ENCODE results near the gene MMP12.

GRCh38 chr11:102849311-102849710 is 25.5 kb downstream of the MMP12 start:
- no peak for TF ChIP-seq RAD21 (conservative IDR thresholded peaks at IDR 0.05 in 1 of 2, IDR thresholded peaks at IDR 0.05 in 1 of 2)
- TF ChIP-seq EP300 (IDR thresholded peaks at IDR 0.05) = no peak
- no peak for TF ChIP-seq RCOR1 (IDR thresholded peaks at IDR 0.05; ENCODE audit: low read depth, low read length)
- no peak for TF ChIP-seq MAX (IDR thresholded peaks at IDR 0.05)
- no peak for TF ChIP-seq HOXB13 (CRISPR knock-in tag; IDR thresholded peaks at IDR 0.05; ENCODE audit: low read depth)
- no peak for TF ChIP-seq CTCF (IDR thresholded peaks at IDR 0.05)

Data from A549 (cell line).